ENCODE measurements around the gene SRGAP3. TPM values are rescaled to one million over a fixed set of nuclear protein-coding genes. Genes with fewer than 3 reads are reported as not detected.

Gene SRGAP3
- total and polyA plus RNA-seq, 10 of the 15 experiments (the other 5 are each of a cell fraction or from before 2014, with no cell fraction given) = 0.32 to 1.7 (median 0.99) TPM

DNA sequence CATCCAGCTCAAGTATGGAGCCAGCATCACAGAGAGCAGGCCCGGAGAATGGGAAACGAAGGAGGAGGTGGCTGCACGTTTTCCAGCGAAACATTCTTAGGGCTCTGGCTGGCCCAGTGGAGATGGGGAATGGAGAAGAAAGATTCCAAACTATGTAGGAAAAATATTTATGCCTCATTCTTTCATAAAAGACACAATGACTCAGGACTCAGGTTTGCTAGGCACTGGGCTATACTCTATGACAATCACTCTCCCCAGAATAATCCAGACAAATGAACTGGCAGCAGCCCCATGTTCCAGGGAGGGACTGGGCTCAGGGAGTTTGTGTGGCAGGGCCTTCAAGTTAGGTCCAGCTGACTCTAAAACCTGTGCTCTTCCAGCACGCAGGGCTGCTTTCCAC is 175.4 kb downstream of the SRGAP3 start:
- intact Hi-C loops (cut with micrococcal nuclease; ENCODE audit: unreplicated experiment) = no loop called here
- TF ChIP-seq PML (IDR thresholded peaks at IDR 0.05; ENCODE audit: low read length) (no peak), CHD1 (IDR thresholded peaks at IDR 0.05; ENCODE audit: low read depth, low read length) (no peak), BMI1 (IDR thresholded peaks at IDR 0.05; ENCODE audit: borderline replicate concordance) (no peak), CBFB (IDR thresholded peaks at IDR 0.05; ENCODE audit: low read depth) (no peak), RBBP5 (conservative IDR thresholded peaks at IDR 0.05) (no peak), ZBED1 (IDR thresholded peaks at IDR 0.05; ENCODE audit: borderline replicate concordance) (no peak), RB1 (IDR thresholded peaks at IDR 0.05; ENCODE audit: borderline replicate concordance) (no peak)
- H3K9ac ChIP-seq (ENCODE audit: control insufficient read depth, insufficient read depth, low read length) = no peak overlapping the region
- no peak overlapping the region for H2AFZ ChIP-seq (ENCODE audit: control insufficient read depth, low read depth, low read length)
- CTCF ChIA-PET = no interaction called here
- POLR2A ChIA-PET = no interaction called here
- no peaks in the 10 kb centered on the region; the same call in 1 of the 2 replicates for H4K20me1 ChIP-seq (ENCODE audit: control insufficient read depth, insufficient read depth)
- H3K4me2 ChIP-seq (ENCODE audit: control insufficient read depth, insufficient read depth) = no peak overlapping the region
- H3K9me3 ChIP-seq (replicated peaks; ENCODE audit: control insufficient read depth, insufficient read depth, low read length) = no peaks in the 10 kb centered on the region
- H3K4me3 ChIP-seq = no peak overlapping the region
- in situ Hi-C loops (cut with MboI) = no loop called here
- no peak for DNase-seq (ENCODE audit: low read depth, low spot score)
- RAD21 ChIA-PET (ENCODE audit: unreplicated experiment) = no interaction called here
- no peaks in the 10 kb centered on the region for H3K27me3 ChIP-seq (replicated peaks in 1 of 2; ENCODE audit: control insufficient read depth in 2 of 2, insufficient read depth in 2 of 2, low read length in 1 of 2)
- H3K79me2 ChIP-seq (ENCODE audit: control insufficient read depth, insufficient read depth, low read length) = no peaks in the 10 kb centered on the region
- FAIRE-seq = no peak
- SMC1A ChIA-PET (ENCODE audit: uncharacterized antibody, unreplicated experiment) = no interaction called here
- ATAC-seq = no peak
- H3K27ac ChIP-seq (ENCODE audit: control insufficient read depth, insufficient read depth) = no peak overlapping the region
- no peaks in the 10 kb centered on the region for H3K36me3 ChIP-seq (ENCODE audit: control insufficient read depth in 2 of 2, insufficient read depth in 2 of 2, low read length in 1 of 2)
- H3K4me1 ChIP-seq (ENCODE audit: control insufficient read depth, insufficient read depth, low read length) = no peaks in the 10 kb centered on the region
- 62% methylated on average over 5 of the region's 5 CpGs for WGBS (ENCODE audit: insufficient coverage, insufficient replicate concordance, low lambda C conversion rate, missing lambda C conversion rate)
- no TSS peak for BruUV-seq (replicated peaks)

DNA sequence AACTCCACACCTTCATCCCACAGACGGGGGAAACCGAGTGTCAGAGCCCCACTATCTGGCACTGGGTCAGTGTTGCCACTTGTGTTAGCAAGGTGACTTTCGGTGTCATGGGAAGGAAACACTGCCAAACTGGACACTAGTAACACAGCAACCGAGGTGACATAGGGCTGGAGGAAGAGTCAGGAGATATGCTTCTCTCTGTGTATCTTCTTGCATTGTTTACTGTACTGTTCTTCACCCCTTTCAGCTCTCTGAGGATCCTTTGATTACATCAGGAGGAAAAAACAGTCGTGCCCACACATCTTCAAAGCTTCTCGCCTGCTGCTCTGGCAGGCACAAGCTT is 176.8 kb downstream of the SRGAP3 start:
- POLR2A ChIA-PET = no interaction called here
- Histone ChIP-seq H3K4me3 (no peak overlapping the region), H3K27me3 (replicated peaks in 1 of 2; ENCODE audit: control insufficient read depth in 2 of 2, insufficient read depth in 2 of 2, low read length in 1 of 2) (no peaks in the 10 kb centered on the region), H3K36me3 (ENCODE audit: control insufficient read depth in 2 of 2, insufficient read depth in 2 of 2, low read length in 1 of 2) (no peaks in the 10 kb centered on the region), H3K9me3 (replicated peaks; ENCODE audit: control insufficient read depth, insufficient read depth, low read length) (no peaks in the 10 kb centered on the region), H3K27ac (ENCODE audit: control insufficient read depth, insufficient read depth) (no peak overlapping the region), H4K20me1 (ENCODE audit: control insufficient read depth, insufficient read depth) (no peaks in the 10 kb centered on the region; the same call in 1 of the 2 replicates), H3K79me2 (ENCODE audit: control insufficient read depth, insufficient read depth, low read length) (no peaks in the 10 kb centered on the region), H3K4me2 (ENCODE audit: control insufficient read depth, insufficient read depth) (no peak overlapping the region), H2AFZ (ENCODE audit: control insufficient read depth, low read depth, low read length) (no peak overlapping the region), H3K4me1 (ENCODE audit: control insufficient read depth, insufficient read depth, low read length) (no peaks in the 10 kb centered on the region), H3K9ac (ENCODE audit: control insufficient read depth, insufficient read depth, low read length) (no peak overlapping the region)
- CTCF ChIA-PET = interaction anchor here (1.2 kb wide), 1 partner anchor 8 kb away, joined by 3 read pairs; no protein-coding TSS in a partner anchor
- RAD21 ChIA-PET (ENCODE audit: unreplicated experiment) = no interaction called here
- BruUV-seq (replicated peaks) = no TSS peak
- no peak for DNase-seq (ENCODE audit: low read depth, low spot score)
- in situ Hi-C loops (cut with MboI) = no loop called here
- SMC1A ChIA-PET (ENCODE audit: uncharacterized antibody, unreplicated experiment) = no interaction called here
- WGBS (ENCODE audit: insufficient coverage, insufficient replicate concordance, low lambda C conversion rate, missing lambda C conversion rate) = 44% methylated on average over 6 of the region's 6 CpGs
- ATAC-seq = no peak
- no peak for FAIRE-seq
- intact Hi-C loops (cut with micrococcal nuclease; ENCODE audit: unreplicated experiment) = no loop called here
- TF ChIP-seq, protein P1, sequence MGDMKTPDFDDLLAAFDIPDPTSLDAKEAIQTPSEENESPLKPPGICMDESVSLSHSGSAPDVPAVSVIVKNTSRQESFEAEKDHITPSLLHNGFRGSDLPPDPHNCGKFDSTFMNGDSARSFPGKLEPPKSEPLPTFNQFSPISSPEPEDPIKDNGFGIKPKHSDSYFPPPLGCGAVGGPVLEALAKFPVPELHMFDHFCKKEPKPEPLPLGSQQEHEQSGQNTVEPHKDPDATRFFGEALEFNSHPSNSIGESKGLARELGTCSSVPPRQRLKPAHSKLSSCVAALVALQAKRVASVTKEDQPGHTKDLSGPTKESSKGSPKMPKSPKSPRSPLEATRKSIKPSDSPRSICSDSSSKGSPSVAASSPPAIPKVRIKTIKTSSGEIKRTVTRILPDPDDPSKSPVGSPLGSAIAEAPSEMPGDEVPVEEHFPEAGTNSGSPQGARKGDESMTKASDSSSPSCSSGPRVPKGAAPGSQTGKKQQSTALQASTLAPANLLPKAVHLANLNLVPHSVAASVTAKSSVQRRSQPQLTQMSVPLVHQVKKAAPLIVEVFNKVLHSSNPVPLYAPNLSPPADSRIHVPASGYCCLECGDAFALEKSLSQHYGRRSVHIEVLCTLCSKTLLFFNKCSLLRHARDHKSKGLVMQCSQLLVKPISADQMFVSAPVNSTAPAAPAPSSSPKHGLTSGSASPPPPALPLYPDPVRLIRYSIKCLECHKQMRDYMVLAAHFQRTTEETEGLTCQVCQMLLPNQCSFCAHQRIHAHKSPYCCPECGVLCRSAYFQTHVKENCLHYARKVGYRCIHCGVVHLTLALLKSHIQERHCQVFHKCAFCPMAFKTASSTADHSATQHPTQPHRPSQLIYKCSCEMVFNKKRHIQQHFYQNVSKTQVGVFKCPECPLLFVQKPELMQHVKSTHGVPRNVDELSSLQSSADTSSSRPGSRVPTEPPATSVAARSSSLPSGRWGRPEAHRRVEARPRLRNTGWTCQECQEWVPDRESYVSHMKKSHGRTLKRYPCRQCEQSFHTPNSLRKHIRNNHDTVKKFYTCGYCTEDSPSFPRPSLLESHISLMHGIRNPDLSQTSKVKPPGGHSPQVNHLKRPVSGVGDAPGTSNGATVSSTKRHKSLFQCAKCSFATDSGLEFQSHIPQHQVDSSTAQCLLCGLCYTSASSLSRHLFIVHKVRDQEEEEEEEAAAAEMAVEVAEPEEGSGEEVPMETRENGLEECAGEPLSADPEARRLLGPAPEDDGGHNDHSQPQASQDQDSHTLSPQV (IDR thresholded peaks at IDR 0.05) = no peak
- no peak for TF ChIP-seq NR2C2 (IDR thresholded peaks at IDR 0.05; ENCODE audit: borderline replicate concordance, control insufficient read depth, insufficient read length, low read depth)
- no peak for TF ChIP-seq JUND (IDR thresholded peaks at IDR 0.05; ENCODE audit: low read depth, low read length)
- TF ChIP-seq CREM (IDR thresholded peaks at IDR 0.05; ENCODE audit: low read depth) = no peak
- no peak for TF ChIP-seq ATF7 (IDR thresholded peaks at IDR 0.05; ENCODE audit: low read depth)
- TF ChIP-seq JUNB (IDR thresholded peaks at IDR 0.05) = no peak
- no peak for TF ChIP-seq ZNF24 (IDR thresholded peaks at IDR 0.05)
- TF ChIP-seq NFXL1 (IDR thresholded peaks at IDR 0.05; ENCODE audit: borderline replicate concordance) = no peak
- TF ChIP-seq POLR2A (IDR thresholded peaks at IDR 0.05; ENCODE audit: low read depth, low read length) = no peak
- no peak for TF ChIP-seq NFIC (IDR thresholded peaks at IDR 0.05; ENCODE audit: low read depth, low read length)
- no peak for TF ChIP-seq SIN3A (IDR thresholded peaks at IDR 0.05; ENCODE audit: low read depth, low read length)
- TF ChIP-seq EED (IDR thresholded peaks at IDR 0.05; ENCODE audit: low read depth) = no peak
- no peak for TF ChIP-seq CEBPB (IDR thresholded peaks at IDR 0.05; ENCODE audit: borderline replicate concordance in 1 of 2, low read depth in 2 of 2, low read length in 2 of 2)
